ENCODE data around the gene SYNGR3. TPM values are rescaled to one million over a fixed set of nuclear protein-coding genes. Genes with fewer than 3 reads are reported as not detected.

The SYNGR3 gene
- total RNA-seq, 1 experiment from 2014 or later, result 4.3 TPM

GRCh38 chr16:1968146-1968953, 21.4 kb upstream of the SYNGR3 start:
- CTCF ChIA-PET, result no interaction called here
- H2AFZ ChIP-seq, result no peak overlapping the region
- peaks cover 8% of the 10 kb centered on the region for H4K20me1 ChIP-seq (ENCODE audit: insufficient read depth)
- no peak overlapping the region for H3K4me2 ChIP-seq
- BruUV-seq (replicated peaks), result no TSS peak
- peaks cover 18% of the 10 kb centered on the region for H3K4me1 ChIP-seq (replicated peaks; ENCODE audit: insufficient read depth)
- H3K27ac ChIP-seq, result no peak overlapping the region
- H3K27me3 ChIP-seq (ENCODE audit: insufficient read depth, low read depth), result no peaks in the 10 kb centered on the region
- TF ChIP-seq CTCF (conservative IDR thresholded peaks at IDR 0.05) (no peak), EZH2 (IDR thresholded peaks at IDR 0.05; ENCODE audit: low read depth) (no peak)
- H3K9me2 ChIP-seq (ENCODE audit: insufficient read depth), result no peaks in the 10 kb centered on the region
- intact Hi-C loops (cut with micrococcal nuclease; ENCODE audit: unreplicated experiment), result no loop called here
- no peak for DNase-seq
- peaks cover 60% of the 10 kb centered on the region for H3K79me2 ChIP-seq (ENCODE audit: low read depth)
- peaks cover 8% of the 10 kb centered on the region for H3K36me3 ChIP-seq (ENCODE audit: low read depth)
- H3K9me3 ChIP-seq (ENCODE audit: insufficient read depth, low read depth), result no peaks in the 10 kb centered on the region
- POLR2A ChIA-PET (ENCODE audit: unreplicated experiment), result no interaction called here
- no peak overlapping the region for H3K4me3 ChIP-seq
- H3F3A ChIP-seq (ENCODE audit: insufficient read depth, low read depth), result peaks cover 24% of the 10 kb centered on the region

GRCh38 chr16:1971796-1972489, 17.8 kb upstream of the SYNGR3 start, which contains the start of gene TBL3:
Gene TBL3, plus strand, starts transcription at chr16:1972053. Its CDS starts 112 bp downstream, at chr16:1972165.
- H3K9me2 ChIP-seq (ENCODE audit: insufficient read depth), result no peaks in the 10 kb centered on the region
- TF ChIP-seq CTCF (conservative IDR thresholded peaks at IDR 0.05) (no peak), EZH2 (IDR thresholded peaks at IDR 0.05; ENCODE audit: low read depth) (no peak)
- DNase-seq, result peak; percentile 86 to 98
- peaks cover 16% of the 10 kb centered on the region for H3K4me1 ChIP-seq (replicated peaks; ENCODE audit: insufficient read depth)
- H4K20me1 ChIP-seq (ENCODE audit: insufficient read depth), result peaks cover 7% of the 10 kb centered on the region; the same call in 1 of the 2 replicates
- peak within 1 kb of the TSS; percentile 75 for H3K4me3 ChIP-seq
- ChIA-PET POLR2A (ENCODE audit: unreplicated experiment) (interaction anchor here (0.6 to 0.9 kb wide), 4 partner anchors 12 to 70 kb away, joined by 3 to 8 read pairs (median 3); no protein-coding TSS in a partner anchor), CTCF (interaction anchor here (1.2 kb wide), 1 partner anchor 169 kb away, joined by 9 read pairs; no protein-coding TSS in a partner anchor)
- BruUV-seq (replicated peaks), result no TSS peak
- H3K27me3 ChIP-seq (ENCODE audit: insufficient read depth, low read depth), result no peaks in the 10 kb centered on the region
- H3K36me3 ChIP-seq (ENCODE audit: low read depth), result no peaks in the 10 kb centered on the region; the same call in 1 of the 2 replicates
- peaks cover 38% of the 10 kb centered on the region for H3K79me2 ChIP-seq (ENCODE audit: low read depth)
- intact Hi-C loops (cut with micrococcal nuclease; ENCODE audit: unreplicated experiment), result no loop called here
- no peaks in the 10 kb centered on the region for H3K9me3 ChIP-seq (ENCODE audit: insufficient read depth, low read depth)
- H3F3A ChIP-seq (ENCODE audit: insufficient read depth, low read depth), result peaks cover 18% of the 10 kb centered on the region; the same call in 1 of the 2 replicates
- peak within 1 kb of the TSS; percentile 100 for H3K4me2 ChIP-seq
- peak within 1 kb of the TSS; percentile 89 for H2AFZ ChIP-seq
- peak within 1 kb of the TSS; percentile 66 for H3K27ac ChIP-seq

GRCh38 chr16:1972490-1972877, 17.3 kb upstream of the SYNGR3 start:
- no peaks in the 10 kb centered on the region for H3K9me3 ChIP-seq (ENCODE audit: insufficient read depth, low read depth)
- CTCF ChIA-PET, result no interaction called here
- H3K4me3 ChIP-seq, result peak overlapping the region; percentile 75
- DNase-seq, result no peak
- TF ChIP-seq EZH2 (IDR thresholded peaks at IDR 0.05; ENCODE audit: low read depth) (no peak), CTCF (conservative IDR thresholded peaks at IDR 0.05) (no peak)
- peak overlapping the region; percentile 100 for H3K4me2 ChIP-seq
- peaks cover 7% of the 10 kb centered on the region; the same call in 1 of the 2 replicates for H4K20me1 ChIP-seq (ENCODE audit: insufficient read depth)
- H3K36me3 ChIP-seq (ENCODE audit: low read depth), result peaks cover 3% of the 10 kb centered on the region; the same call in 1 of the 2 replicates
- no TSS peak for BruUV-seq (replicated peaks)
- H3F3A ChIP-seq (ENCODE audit: insufficient read depth, low read depth), result peaks cover 20% of the 10 kb centered on the region; the same call in 1 of the 2 replicates
- POLR2A ChIA-PET (ENCODE audit: unreplicated experiment), result no interaction called here
- peak overlapping the region; percentile 89 for H2AFZ ChIP-seq
- H3K27me3 ChIP-seq (ENCODE audit: insufficient read depth, low read depth), result no peaks in the 10 kb centered on the region
- H3K9me2 ChIP-seq (ENCODE audit: insufficient read depth), result no peaks in the 10 kb centered on the region
- H3K79me2 ChIP-seq (ENCODE audit: low read depth), result peaks cover 38% of the 10 kb centered on the region
- 0 out of 2 replicates have a peak overlapping the region, but pooled peaks have one; percentile 36 for H3K27ac ChIP-seq
- intact Hi-C loops (cut with micrococcal nuclease; ENCODE audit: unreplicated experiment), result no loop called here
- peaks cover 16% of the 10 kb centered on the region for H3K4me1 ChIP-seq (replicated peaks; ENCODE audit: insufficient read depth)

All from PC-9 (cell line).